WTC11 (cell line): Measurements from ENCODE around the gene TRAF3IP1. TPM values are rescaled to one million over a fixed set of nuclear protein-coding genes. Genes with fewer than 3 reads are reported as not detected.

ENCODE experiments used
- ATAC-seq: fragments of 200-7000 bp; cut with Tn5 transposase; 2 replicates; pipeline ENCODE4 v1.10.0; 2021; ENCODE audit warnings: mild to moderate bottlenecking, moderate library complexity
- CTCF ChIA-PET: fragments of 300-600 bp; sonication (Branson Sonifier 250); formaldehyde crosslinking; loops from one replicate; lab custom pipeline; 2021; ENCODE audit warnings: antibody characterized with exemption; lab: Charles Lee
- POLR2A ChIA-PET: fragments of 350-600 bp; sonication (Branson Sonifier 250); formaldehyde crosslinking; loops from one replicate; lab custom pipeline; 2021; ENCODE audit warnings: antibody characterized with exemption; lab: Charles Lee
- DNase-seq: peaks from one replicate; pipeline ENCODE4 v3.0.0; 2021; ENCODE audit warnings: low spot score
- H3K27ac Mint-ChIP-seq: 2 replicates; pipeline ENCODE4 v1.8.0; 2021; ENCODE audit warnings: mixed read lengths
- H3K27me3 Mint-ChIP-seq: 2 replicates; pipeline ENCODE4 v1.8.0; 2021; ENCODE audit warnings: low read depth, mild to moderate bottlenecking, moderate library complexity, mixed read lengths
- H3K36me3 Mint-ChIP-seq: 2 replicates; pipeline ENCODE4 v1.8.0; 2021; ENCODE audit warnings: mixed read lengths
- H3K4me1 Mint-ChIP-seq: 2 replicates; pipeline ENCODE4 v1.8.0; 2022; ENCODE audit warnings: mixed read lengths
- H3K4me3 Mint-ChIP-seq: 2 replicates; pipeline ENCODE4 v1.8.0; 2021; ENCODE audit warnings: mild to moderate bottlenecking, moderate library complexity, mixed read lengths
- H3K9me3 Mint-ChIP-seq: 2 replicates; pipeline ENCODE4 v1.8.0; 2021; ENCODE audit warnings: mixed read lengths
- ATF3 ChIP-seq: sonication (generic); formaldehyde crosslinking; conservative IDR thresholded peaks from 2 replicates; pipeline ENCODE4 v1.8.1; 2022; ENCODE audit warnings: mild to moderate bottlenecking, missing genetic modification reagents
- ATF6 ChIP-seq: sonication (generic); formaldehyde crosslinking; IDR thresholded peaks from 2 replicates; pipeline ENCODE4 v1.8.1; 2023; ENCODE audit warnings: mild to moderate bottlenecking, missing genetic modification reagents
- GABPB1 ChIP-seq: sonication (generic); formaldehyde crosslinking; IDR thresholded peaks from 2 replicates; pipeline ENCODE4 v1.8.1; 2023; ENCODE audit warnings: mild to moderate bottlenecking, missing genetic modification reagents
- MXD4 ChIP-seq: fragments of 250-450 bp; sonication (Bioruptor Pico); IDR thresholded peaks from 2 replicates; pipeline ENCODE4 v1.8.0; 2021; ENCODE audit warnings: mild to moderate bottlenecking, moderate library complexity, borderline replicate concordance
- NFE2L1 ChIP-seq: sonication (generic); formaldehyde crosslinking; IDR thresholded peaks from 2 replicates; pipeline ENCODE4 v1.8.1; 2023; ENCODE audit warnings: missing genetic modification reagents
- RELA ChIP-seq: sonication (generic); formaldehyde crosslinking; IDR thresholded peaks from 2 replicates; pipeline ENCODE4 v1.8.1; 2022; ENCODE audit warnings: missing genetic modification reagents, mild to moderate bottlenecking, borderline replicate concordance
- SMAD3 ChIP-seq: sonication (generic); formaldehyde crosslinking; IDR thresholded peaks from 2 replicates; pipeline ENCODE4 v1.8.0; 2022; ENCODE audit warnings: missing genetic modification reagents, mild to moderate bottlenecking, borderline replicate concordance
- SMAD4 ChIP-seq: sonication (generic); formaldehyde crosslinking; IDR thresholded peaks from 2 replicates; pipeline ENCODE4 v1.8.0; 2022; ENCODE audit warnings: mild to moderate bottlenecking, missing genetic modification reagents
- ZNF396 ChIP-seq: fragments of 250-450 bp; sonication (Bioruptor Pico); IDR thresholded peaks from 2 replicates; pipeline ENCODE4 v1.8.0; 2021; ENCODE audit warnings: mild to moderate bottlenecking, moderate library complexity, borderline replicate concordance
- ZNF425 ChIP-seq: fragments of 250-450 bp; sonication (Bioruptor Pico); conservative IDR thresholded peaks from 2 replicates; pipeline ENCODE4 v1.9.0; 2021; ENCODE audit warnings: mild to moderate bottlenecking
- total RNA-seq: library from RNA; stranded (reverse); gene quantifications from 3 replicates; pipeline ENCODE4 v1.2.3, GENCODE V29; 2021
- TF ChIP-seq, protein P1 (sequence below): sonication (generic); formaldehyde crosslinking; IDR thresholded peaks from 2 replicates; pipeline ENCODE4 v1.8.1; 2022; ENCODE audit warnings: missing genetic modification reagents, borderline replicate concordance
- TF ChIP-seq, protein P2 (sequence below): sonication (generic); formaldehyde crosslinking; IDR thresholded peaks from 2 replicates; pipeline ENCODE4 v1.8.0; 2023; ENCODE audit warnings: missing genetic modification reagents, mild to moderate bottlenecking, borderline replicate concordance
- TF ChIP-seq, protein P3 (sequence below): sonication (generic); formaldehyde crosslinking; IDR thresholded peaks from 2 replicates; pipeline ENCODE4 v1.8.0; 2023; ENCODE audit warnings: mild to moderate bottlenecking, missing genetic modification reagents

TRAF3IP1 gene
- total RNA-seq, 1 experiment from 2014 or later: 18.7 TPM

DNA sequence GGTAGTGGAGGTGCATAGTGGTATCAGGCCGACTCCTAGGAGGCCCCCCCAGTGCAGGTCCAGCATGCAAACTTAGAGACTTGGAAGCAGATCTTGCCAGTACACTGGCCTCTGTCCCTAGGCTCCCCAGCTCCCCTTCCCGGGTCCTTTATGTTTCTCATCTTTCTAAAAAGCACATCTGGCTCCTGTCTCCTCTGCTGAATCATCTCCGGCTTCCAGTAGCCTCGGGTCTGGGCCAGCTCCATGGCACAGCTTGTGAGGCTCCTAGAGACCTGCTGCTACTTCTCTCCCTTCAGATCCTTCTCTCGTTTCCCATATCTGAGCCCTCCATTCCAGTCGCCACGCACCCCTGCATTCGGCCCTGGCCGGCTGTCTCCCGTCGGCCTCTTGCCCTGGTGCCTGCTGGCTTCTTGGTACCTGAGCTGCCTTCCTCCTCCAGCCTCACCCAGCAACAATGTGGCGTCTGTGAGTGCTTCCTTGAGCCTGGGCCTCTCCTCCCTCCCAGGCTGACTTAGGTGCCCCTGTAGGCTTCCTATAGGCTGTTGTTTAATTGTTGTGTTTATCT lies 6.6 kb downstream of the TRAF3IP1 start:
- no peak for ATAC-seq
- Mint-ChIP-seq H3K9me3 (peaks cover 8% of the 10 kb centered on the region), H3K4me1 (peaks cover under 1% of the 10 kb centered on the region), H3K36me3 (peaks cover 33% of the 10 kb centered on the region), H3K27ac (no peak overlapping the region), H3K27me3 (no peaks in the 10 kb centered on the region), H3K4me3 (no peak overlapping the region)
- CTCF ChIA-PET: no interaction called here
- POLR2A ChIA-PET: no interaction called here
- TF ChIP-seq ATF6 (CRISPR knock-in tag) (no peak), GABPB1 (CRISPR knock-in tag) (no peak), SMAD4 (no peak), ATF3 (CRISPR knock-in tag) (no peak)
- no peak for DNase-seq

- Mint-ChIP-seq H3K4me1 (no peaks in the 10 kb centered on the region), H3K27ac (no peak overlapping the region), H3K36me3 (peaks cover 33% of the 10 kb centered on the region), H3K4me3 (no peak overlapping the region), H3K27me3 (no peaks in the 10 kb centered on the region), H3K9me3 (peaks cover 8% of the 10 kb centered on the region)
- no peak for ATAC-seq
- POLR2A ChIA-PET: no interaction called here
- CTCF ChIA-PET: no interaction called here
- TF ChIP-seq NFE2L1 (CRISPR knock-in tag): no peak
- no peak for TF ChIP-seq ZNF425
- no peak for TF ChIP-seq ZNF396 (CRISPR knock-in tag)
- TF ChIP-seq, protein P1, sequence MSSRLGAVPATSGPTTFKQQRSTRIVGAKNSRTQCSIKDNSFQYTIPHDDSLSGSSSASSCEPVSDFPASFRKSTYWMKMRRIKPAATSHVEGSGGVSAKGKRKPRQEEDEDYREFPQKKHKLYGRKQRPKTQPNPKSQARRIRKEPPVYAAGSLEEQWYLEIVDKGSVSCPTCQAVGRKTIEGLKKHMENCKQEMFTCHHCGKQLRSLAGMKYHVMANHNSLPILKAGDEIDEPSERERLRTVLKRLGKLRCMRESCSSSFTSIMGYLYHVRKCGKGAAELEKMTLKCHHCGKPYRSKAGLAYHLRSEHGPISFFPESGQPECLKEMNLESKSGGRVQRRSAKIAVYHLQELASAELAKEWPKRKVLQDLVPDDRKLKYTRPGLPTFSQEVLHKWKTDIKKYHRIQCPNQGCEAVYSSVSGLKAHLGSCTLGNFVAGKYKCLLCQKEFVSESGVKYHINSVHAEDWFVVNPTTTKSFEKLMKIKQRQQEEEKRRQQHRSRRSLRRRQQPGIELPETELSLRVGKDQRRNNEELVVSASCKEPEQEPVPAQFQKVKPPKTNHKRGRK: no peak
- TF ChIP-seq, protein P2, sequence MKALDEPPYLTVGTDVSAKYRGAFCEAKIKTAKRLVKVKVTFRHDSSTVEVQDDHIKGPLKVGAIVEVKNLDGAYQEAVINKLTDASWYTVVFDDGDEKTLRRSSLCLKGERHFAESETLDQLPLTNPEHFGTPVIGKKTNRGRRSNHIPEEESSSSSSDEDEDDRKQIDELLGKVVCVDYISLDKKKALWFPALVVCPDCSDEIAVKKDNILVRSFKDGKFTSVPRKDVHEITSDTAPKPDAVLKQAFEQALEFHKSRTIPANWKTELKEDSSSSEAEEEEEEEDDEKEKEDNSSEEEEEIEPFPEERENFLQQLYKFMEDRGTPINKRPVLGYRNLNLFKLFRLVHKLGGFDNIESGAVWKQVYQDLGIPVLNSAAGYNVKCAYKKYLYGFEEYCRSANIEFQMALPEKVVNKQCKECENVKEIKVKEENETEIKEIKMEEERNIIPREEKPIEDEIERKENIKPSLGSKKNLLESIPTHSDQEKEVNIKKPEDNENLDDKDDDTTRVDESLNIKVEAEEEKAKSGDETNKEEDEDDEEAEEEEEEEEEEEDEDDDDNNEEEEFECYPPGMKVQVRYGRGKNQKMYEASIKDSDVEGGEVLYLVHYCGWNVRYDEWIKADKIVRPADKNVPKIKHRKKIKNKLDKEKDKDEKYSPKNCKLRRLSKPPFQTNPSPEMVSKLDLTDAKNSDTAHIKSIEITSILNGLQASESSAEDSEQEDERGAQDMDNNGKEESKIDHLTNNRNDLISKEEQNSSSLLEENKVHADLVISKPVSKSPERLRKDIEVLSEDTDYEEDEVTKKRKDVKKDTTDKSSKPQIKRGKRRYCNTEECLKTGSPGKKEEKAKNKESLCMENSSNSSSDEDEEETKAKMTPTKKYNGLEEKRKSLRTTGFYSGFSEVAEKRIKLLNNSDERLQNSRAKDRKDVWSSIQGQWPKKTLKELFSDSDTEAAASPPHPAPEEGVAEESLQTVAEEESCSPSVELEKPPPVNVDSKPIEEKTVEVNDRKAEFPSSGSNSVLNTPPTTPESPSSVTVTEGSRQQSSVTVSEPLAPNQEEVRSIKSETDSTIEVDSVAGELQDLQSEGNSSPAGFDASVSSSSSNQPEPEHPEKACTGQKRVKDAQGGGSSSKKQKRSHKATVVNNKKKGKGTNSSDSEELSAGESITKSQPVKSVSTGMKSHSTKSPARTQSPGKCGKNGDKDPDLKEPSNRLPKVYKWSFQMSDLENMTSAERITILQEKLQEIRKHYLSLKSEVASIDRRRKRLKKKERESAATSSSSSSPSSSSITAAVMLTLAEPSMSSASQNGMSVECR (CRISPR knock-in tag): no peak
- TF ChIP-seq RELA (CRISPR knock-in tag): no peak
- no peak for TF ChIP-seq MXD4 (CRISPR knock-in tag)
- TF ChIP-seq SMAD3 (CRISPR knock-in tag): no peak
- TF ChIP-seq, protein P3, sequence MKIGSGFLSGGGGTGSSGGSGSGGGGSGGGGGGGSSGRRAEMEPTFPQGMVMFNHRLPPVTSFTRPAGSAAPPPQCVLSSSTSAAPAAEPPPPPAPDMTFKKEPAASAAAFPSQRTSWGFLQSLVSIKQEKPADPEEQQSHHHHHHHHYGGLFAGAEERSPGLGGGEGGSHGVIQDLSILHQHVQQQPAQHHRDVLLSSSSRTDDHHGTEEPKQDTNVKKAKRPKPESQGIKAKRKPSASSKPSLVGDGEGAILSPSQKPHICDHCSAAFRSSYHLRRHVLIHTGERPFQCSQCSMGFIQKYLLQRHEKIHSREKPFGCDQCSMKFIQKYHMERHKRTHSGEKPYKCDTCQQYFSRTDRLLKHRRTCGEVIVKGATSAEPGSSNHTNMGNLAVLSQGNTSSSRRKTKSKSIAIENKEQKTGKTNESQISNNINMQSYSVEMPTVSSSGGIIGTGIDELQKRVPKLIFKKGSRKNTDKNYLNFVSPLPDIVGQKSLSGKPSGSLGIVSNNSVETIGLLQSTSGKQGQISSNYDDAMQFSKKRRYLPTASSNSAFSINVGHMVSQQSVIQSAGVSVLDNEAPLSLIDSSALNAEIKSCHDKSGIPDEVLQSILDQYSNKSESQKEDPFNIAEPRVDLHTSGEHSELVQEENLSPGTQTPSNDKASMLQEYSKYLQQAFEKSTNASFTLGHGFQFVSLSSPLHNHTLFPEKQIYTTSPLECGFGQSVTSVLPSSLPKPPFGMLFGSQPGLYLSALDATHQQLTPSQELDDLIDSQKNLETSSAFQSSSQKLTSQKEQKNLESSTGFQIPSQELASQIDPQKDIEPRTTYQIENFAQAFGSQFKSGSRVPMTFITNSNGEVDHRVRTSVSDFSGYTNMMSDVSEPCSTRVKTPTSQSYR (CRISPR knock-in tag): no peak
- DNase-seq: no peak
These were observed 7.4 kb downstream of the TRAF3IP1 start for GRCh38 chr2:238327751-238328150.
